ENCODE results near the gene LYPLAL1. TPM values are rescaled to one million over a fixed set of nuclear protein-coding genes. Genes with fewer than 3 reads are reported as not detected.

The LYPLAL1 gene
- total and polyA plus RNA-seq, 9 of the 15 experiments (the other 6 are each of a cell fraction or from before 2014, with no cell fraction given): 14.9 to 179 (median 46.3) TPM

DNA sequence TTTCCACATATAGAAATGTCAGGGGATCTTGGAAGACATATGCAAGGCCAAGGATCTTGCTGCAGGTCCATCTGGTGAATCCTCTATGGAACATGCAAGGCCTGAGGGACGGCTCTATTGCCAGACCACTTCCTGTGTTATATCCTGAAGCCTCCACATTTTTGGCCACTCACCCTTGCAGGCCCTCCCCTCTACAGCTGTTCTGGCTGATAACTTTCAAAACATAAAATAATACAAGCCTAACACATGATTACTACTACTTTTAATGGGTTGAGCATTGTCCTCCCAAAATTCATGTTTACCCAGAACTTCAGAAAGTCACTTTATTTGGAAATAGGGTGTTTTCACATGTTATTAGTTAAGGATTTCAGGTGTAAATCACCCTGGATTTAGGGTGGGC is 18.5 kb upstream of the LYPLAL1 start (continued):
- no peak for TF ChIP-seq TOE1 (IDR thresholded peaks at IDR 0.05; ENCODE audit: borderline replicate concordance)
- TF ChIP-seq TOE1 (CRISPR knock-in tag; IDR thresholded peaks at IDR 0.05; ENCODE audit: borderline replicate concordance, low read depth): no peak
- TF ChIP-seq EGR1 (conservative IDR thresholded peaks at IDR 0.05): no peak
- no peak for TF ChIP-seq SMARCB1 (IDR thresholded peaks at IDR 0.05; ENCODE audit: insufficient read length, low read depth)
- TF ChIP-seq, protein P1, sequence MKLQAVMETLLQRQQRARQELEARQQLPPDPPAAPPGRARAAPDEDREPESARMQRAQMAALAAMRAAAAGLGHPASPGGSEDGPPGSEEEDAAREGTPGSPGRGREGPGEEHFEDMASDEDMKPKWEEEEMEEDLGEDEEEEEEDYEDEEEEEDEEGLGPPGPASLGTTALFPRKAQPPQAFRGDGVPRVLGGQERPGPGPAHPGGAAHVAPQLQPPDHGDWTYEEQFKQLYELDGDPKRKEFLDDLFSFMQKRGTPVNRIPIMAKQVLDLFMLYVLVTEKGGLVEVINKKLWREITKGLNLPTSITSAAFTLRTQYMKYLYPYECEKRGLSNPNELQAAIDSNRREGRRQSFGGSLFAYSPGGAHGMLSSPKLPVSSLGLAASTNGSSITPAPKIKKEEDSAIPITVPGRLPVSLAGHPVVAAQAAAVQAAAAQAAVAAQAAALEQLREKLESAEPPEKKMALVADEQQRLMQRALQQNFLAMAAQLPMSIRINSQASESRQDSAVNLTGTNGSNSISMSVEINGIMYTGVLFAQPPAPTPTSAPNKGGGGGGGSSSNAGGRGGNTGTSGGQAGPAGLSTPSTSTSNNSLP (IDR thresholded peaks at IDR 0.05; ENCODE audit: borderline replicate concordance, low read depth, low read length): no peak
- no peak for TF ChIP-seq TRIM28 (IDR thresholded peaks at IDR 0.05)
- no peak for TF ChIP-seq ZKSCAN3 (CRISPR knock-in tag; IDR thresholded peaks at IDR 0.05)
- TF ChIP-seq NBN (IDR thresholded peaks at IDR 0.05; ENCODE audit: low read depth): no peak
- TF ChIP-seq, protein P2, sequence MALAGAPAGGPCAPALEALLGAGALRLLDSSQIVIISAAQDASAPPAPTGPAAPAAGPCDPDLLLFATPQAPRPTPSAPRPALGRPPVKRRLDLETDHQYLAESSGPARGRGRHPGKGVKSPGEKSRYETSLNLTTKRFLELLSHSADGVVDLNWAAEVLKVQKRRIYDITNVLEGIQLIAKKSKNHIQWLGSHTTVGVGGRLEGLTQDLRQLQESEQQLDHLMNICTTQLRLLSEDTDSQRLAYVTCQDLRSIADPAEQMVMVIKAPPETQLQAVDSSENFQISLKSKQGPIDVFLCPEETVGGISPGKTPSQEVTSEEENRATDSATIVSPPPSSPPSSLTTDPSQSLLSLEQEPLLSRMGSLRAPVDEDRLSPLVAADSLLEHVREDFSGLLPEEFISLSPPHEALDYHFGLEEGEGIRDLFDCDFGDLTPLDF (CRISPR knock-in tag; IDR thresholded peaks at IDR 0.05): no peak
- peak; percentile 56 for TF ChIP-seq ETV5 (CRISPR knock-in tag; IDR thresholded peaks at IDR 0.05; ENCODE audit: low read depth)
- TF ChIP-seq CHD1 (IDR thresholded peaks at IDR 0.05; ENCODE audit: low read length): no peak
- no peak for TF ChIP-seq ZBTB34 (CRISPR knock-in tag; IDR thresholded peaks at IDR 0.05)
- no peak for TF ChIP-seq ZNF311 (CRISPR knock-in tag; IDR thresholded peaks at IDR 0.05)
- TF ChIP-seq TEAD2 (tag; IDR thresholded peaks at IDR 0.05): no peak
- no peak for TF ChIP-seq ZNF316 (IDR thresholded peaks at IDR 0.05)
- no peak for TF ChIP-seq YBX1 (IDR thresholded peaks at IDR 0.05)
- no peak; the same call in 1 of the 2 replicates for TF ChIP-seq FOXM1 (IDR thresholded peaks at IDR 0.05; ENCODE audit: low read depth)
- no peak for TF ChIP-seq FOXM1 (CRISPR knock-in tag; IDR thresholded peaks at IDR 0.05; ENCODE audit: low read depth)
- no peak for TF ChIP-seq THRAP3 (IDR thresholded peaks at IDR 0.05; ENCODE audit: borderline replicate concordance)
- 0 out of 2 replicates have a peak, but pooled peaks have one; percentile 17 for TF ChIP-seq L3MBTL2 (IDR thresholded peaks at IDR 0.05)
- TF ChIP-seq ELF4 (CRISPR knock-in tag; IDR thresholded peaks at IDR 0.05): no peak
